ENCODE data around the gene SCN3A.

The SCN3A gene

DNA sequence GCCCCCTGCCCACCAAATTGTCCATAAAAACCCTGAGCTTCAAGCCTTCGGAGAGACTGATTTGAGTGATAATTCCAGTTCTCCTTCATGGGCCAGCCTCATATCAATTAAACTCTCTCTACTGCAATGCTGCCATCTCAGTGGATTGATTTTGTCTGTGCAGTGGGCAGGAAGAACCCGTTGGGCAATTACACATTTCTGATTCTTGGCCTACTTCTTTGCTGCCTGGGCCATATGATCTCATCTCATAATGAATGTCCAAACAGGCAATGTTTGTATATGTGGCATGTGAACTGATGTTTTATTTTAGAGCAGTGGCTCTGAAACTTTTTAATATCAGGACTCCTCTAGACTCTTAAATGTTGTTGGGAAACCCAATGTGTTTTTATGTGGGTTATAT lies 147.3 kb downstream of the SCN3A start:
- no peak for TF ChIP-seq CTCF (IDR thresholded peaks at IDR 0.05; ENCODE audit: low read depth, low read length, missing control alignments)
- no peak overlapping the region for H3K4me3 ChIP-seq (ENCODE audit: low read depth, low read length)
- DNase-seq (ENCODE audit: low read depth), result no peak

GRCh38 chr2:165055082-165055851 lies 148.6 kb downstream of the SCN3A start:
- no peak for TF ChIP-seq CTCF (IDR thresholded peaks at IDR 0.05; ENCODE audit: low read depth, low read length, missing control alignments)
- H3K4me3 ChIP-seq (ENCODE audit: low read depth, low read length), result no peak overlapping the region
- no peak for DNase-seq (ENCODE audit: low read depth)

DNA sequence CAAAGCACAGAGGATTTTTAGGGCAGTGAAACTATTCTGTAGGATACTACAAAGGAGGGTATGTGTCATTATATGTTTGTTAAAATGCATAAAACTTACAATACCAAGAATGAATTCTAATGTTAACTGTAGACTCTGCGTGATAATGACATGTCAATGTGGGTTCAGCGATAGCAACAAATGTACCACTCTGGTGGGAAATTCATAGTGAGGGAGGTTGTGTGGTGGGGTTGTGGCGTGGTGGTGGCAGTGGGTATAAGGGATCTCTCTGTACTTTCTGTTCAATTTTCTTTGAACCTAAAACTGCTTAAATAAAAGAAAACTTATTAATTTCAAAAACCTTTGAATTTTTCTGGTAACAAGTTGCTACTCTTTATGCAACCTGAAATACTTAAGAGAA lies 149.2 kb downstream of the SCN3A start:
- no peak for TF ChIP-seq CTCF (IDR thresholded peaks at IDR 0.05; ENCODE audit: low read depth, low read length, missing control alignments)
- H3K4me3 ChIP-seq (ENCODE audit: low read depth, low read length), result no peak overlapping the region
- DNase-seq (ENCODE audit: low read depth), result no peak

DNA sequence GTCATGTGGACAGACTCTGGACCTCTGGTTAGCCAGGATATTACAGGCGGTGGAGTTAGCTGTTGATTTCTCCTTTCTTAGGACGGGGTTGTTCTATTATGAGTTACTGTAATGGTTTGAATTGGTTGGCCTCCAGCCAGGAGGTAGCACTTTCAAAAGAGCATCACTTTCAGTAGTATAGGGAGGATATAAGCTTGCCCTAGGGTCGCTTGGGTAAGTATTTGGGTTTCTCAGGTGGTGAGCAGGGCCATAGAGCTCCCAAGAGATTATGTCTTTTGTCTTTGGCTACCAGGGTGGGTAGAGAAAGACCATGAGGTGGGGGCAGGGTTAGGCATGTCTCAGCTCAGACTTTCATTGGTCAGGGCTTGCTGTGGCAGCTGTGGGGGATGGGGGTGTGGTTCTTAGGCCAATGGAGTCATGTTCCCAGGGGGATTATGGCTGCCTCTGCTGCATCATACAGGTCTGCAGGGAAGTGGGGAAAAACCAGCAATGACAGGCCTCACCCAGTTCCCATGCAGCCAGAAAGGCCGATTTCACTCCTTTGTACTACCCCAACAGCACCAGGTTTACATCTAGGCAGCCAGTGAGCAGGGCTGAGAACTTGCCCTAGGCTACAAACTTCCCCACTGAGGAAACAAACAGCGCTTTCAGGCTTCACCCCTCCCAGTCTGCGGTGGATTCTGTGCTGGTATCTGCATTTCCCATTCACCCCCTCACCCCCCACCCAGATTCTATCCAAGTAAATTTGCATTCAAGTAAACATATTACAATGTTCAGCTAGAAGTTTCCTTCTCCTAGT lies 159.1 kb downstream of the SCN3A start:
- H3K4me3 ChIP-seq (ENCODE audit: low read depth, low read length), result no peak overlapping the region
- no peak for DNase-seq (ENCODE audit: low read depth)
- TF ChIP-seq CTCF (IDR thresholded peaks at IDR 0.05; ENCODE audit: low read depth, low read length, missing control alignments), result no peak

All from GM12864 (cell line).